ENCODE measurements around the gene DLGAP1.

DLGAP1 gene

GRCh38 chr18:3845161-3845560, 609.9 kb downstream of the DLGAP1 start (continued):
- no peak for TF ChIP-seq TSHZ2 (CRISPR knock-in tag; IDR thresholded peaks at IDR 0.05)

GRCh38 chr18:3842844-3843243, 612.3 kb downstream of the DLGAP1 start:
- ATAC-seq = no peak
- no peak for TF ChIP-seq CSRNP3 (CRISPR knock-in tag; IDR thresholded peaks at IDR 0.05)
- TF ChIP-seq ESRRG (CRISPR knock-in tag; IDR thresholded peaks at IDR 0.05) = no peak
- TF ChIP-seq ZNF565 (CRISPR knock-in tag; conservative IDR thresholded peaks at IDR 0.05; ENCODE audit: low read depth) = no peak
- TF ChIP-seq ARNTL (CRISPR knock-in tag; IDR thresholded peaks at IDR 0.05; ENCODE audit: borderline replicate concordance, low read depth) = no peak
- no peak for TF ChIP-seq RARB (CRISPR knock-in tag; IDR thresholded peaks at IDR 0.05)
- no peak for TF ChIP-seq ZC3H10 (CRISPR knock-in tag; IDR thresholded peaks at IDR 0.05)
- no peak for TF ChIP-seq SNAI2 (CRISPR knock-in tag; IDR thresholded peaks at IDR 0.05)
- TF ChIP-seq TOX (CRISPR knock-in tag; IDR thresholded peaks at IDR 0.05; ENCODE audit: borderline replicate concordance) = no peak
- TF ChIP-seq TSHZ2 (CRISPR knock-in tag; IDR thresholded peaks at IDR 0.05) = no peak
- TF ChIP-seq PPARA (CRISPR knock-in tag; IDR thresholded peaks at IDR 0.05; ENCODE audit: borderline replicate concordance) = no peak
- no peak for TF ChIP-seq BACH2 (CRISPR knock-in tag; IDR thresholded peaks at IDR 0.05; ENCODE audit: borderline replicate concordance)
- no peak for TF ChIP-seq CREB5 (CRISPR knock-in tag; IDR thresholded peaks at IDR 0.05; ENCODE audit: low read depth)

- TF ChIP-seq ZFP30 (CRISPR knock-in tag; IDR thresholded peaks at IDR 0.05) (no peak), BACH2 (CRISPR knock-in tag; IDR thresholded peaks at IDR 0.05; ENCODE audit: borderline replicate concordance) (no peak)
- ATAC-seq = no peak
Measured at GRCh38 chr18:3840766-3841165, 614.3 kb downstream of the DLGAP1 start.

GRCh38 chr18:3839581-3839981, 615.5 kb downstream of the DLGAP1 start:
- ATAC-seq = no peak
- TF ChIP-seq OSR1 (CRISPR knock-in tag; IDR thresholded peaks at IDR 0.05) (no peak), ZFP3 (CRISPR knock-in tag; IDR thresholded peaks at IDR 0.05) (no peak), TSHZ2 (CRISPR knock-in tag; IDR thresholded peaks at IDR 0.05) (no peak), TOX (CRISPR knock-in tag; IDR thresholded peaks at IDR 0.05; ENCODE audit: borderline replicate concordance) (no peak), PPARA (CRISPR knock-in tag; IDR thresholded peaks at IDR 0.05; ENCODE audit: borderline replicate concordance) (no peak), CSDC2 (CRISPR knock-in tag; IDR thresholded peaks at IDR 0.05) (no peak), SNAI2 (CRISPR knock-in tag; IDR thresholded peaks at IDR 0.05) (no peak), ZNF565 (CRISPR knock-in tag; conservative IDR thresholded peaks at IDR 0.05; ENCODE audit: low read depth) (no peak), ARNTL (CRISPR knock-in tag; IDR thresholded peaks at IDR 0.05; ENCODE audit: borderline replicate concordance, low read depth) (no peak)

All from SK-N-SH treated with all-trans-retinoic acid at 6 μM for 48 hours (cell line).